Tibial artery (tissue), 4 donors: ENCODE results near the gene LRP1B.

ENCODE experiments used
- DNase-seq, 2 donors: peaks; one replicate each; pipeline ENCODE4 v3.0.0-alpha.2; 2019
- H3K27ac ChIP-seq, 2 donors: fragments of 200-600 bp; sonication (generic) in 1 of 2; 1 replicate in 1 of 2; 2 replicates in 1 of 2; pipeline ENCODE4 v1.5.1; 2018 to 2019; ENCODE audit warnings: mild to moderate bottlenecking in 1 of 2
- H3K27me3 ChIP-seq, 2 donors: fragments of 200-600 bp; sonication (generic) in 1 of 2; one replicate each; pipeline versions ENCODE4 v1.5.1 to v1.6.0; 2016 to 2019
- H3K36me3 ChIP-seq, 3 donors: fragments of 200-600 bp; sonication (generic) in 2 of 3; one replicate each; pipeline ENCODE4 v1.5.1; 2016 to 2019; ENCODE audit warnings: mild to moderate bottlenecking in 2 of 3
- H3K4me1 ChIP-seq, 4 donors: fragments of 200-600 bp; sonication (generic) in 2 of 4; 1 replicate in 3 of 4; 2 replicates in 1 of 4; pipeline ENCODE4 v1.5.1; 2016 to 2019
- H3K4me3 ChIP-seq, 2 donors: fragments of 200-600 bp; sonication (generic) in 1 of 2; 1 replicate in 1 of 2; 2 replicates in 1 of 2; pipeline ENCODE4 v1.5.1; 2018 to 2019; ENCODE audit warnings: mild to moderate bottlenecking in 2 of 2
- H3K9me3 ChIP-seq, 3 donors: fragments of 200-600 bp; sonication (generic) in 1 of 3; one replicate each; pipeline ENCODE4 v1.5.1; 2016 to 2019
- CTCF ChIP-seq, 2 experiments: fragments of 200-600 bp in 1 of 2; fragments of 450-650 bp in 1 of 2; IDR thresholded peaks; one replicate each; pipeline ENCODE4 v1.5.1; 2017 to 2019; ENCODE audit warnings: antibody characterized with exemption in 2 of 2, mild to moderate bottlenecking in 1 of 2, moderate library complexity in 1 of 2
- intact Hi-C: fragments of 100-400 bp; cut with DNase I; formaldehyde crosslinking; loops from one replicate; pipeline ENCODE4 v1.15.0; 2023; ENCODE audit warnings: low total_unique reads

LRP1B gene

DNA sequence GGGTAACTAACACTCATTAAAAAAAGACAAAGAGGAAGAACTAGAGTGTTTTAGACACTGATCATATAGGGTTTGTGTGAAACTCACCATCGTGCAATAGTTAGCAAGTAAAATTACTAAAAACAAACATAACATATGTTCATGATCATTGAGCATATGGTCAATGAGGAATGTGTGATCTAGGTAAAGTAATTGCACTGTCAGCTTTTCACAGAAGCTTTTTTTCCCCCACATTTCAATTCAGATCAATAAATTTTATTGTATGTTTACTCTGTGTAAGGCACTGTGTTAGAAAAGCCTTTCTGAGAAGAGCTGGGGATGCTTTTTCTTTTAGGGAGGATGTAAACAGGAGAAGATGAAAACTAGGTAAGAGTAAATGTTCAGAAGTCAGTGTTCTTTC, 348.2 kb downstream of the LRP1B start:
- Histone ChIP-seq H3K4me3 (no peak overlapping the region), H3K4me1 (no peaks in the 10 kb centered on the region), H3K36me3 (no peaks in the 10 kb centered on the region), H3K27ac (no peak overlapping the region), H3K9me3 (no peaks in the 10 kb centered on the region), H3K27me3 (no peaks in the 10 kb centered on the region)
- intact Hi-C loops, result no loop called here
- TF ChIP-seq CTCF (IDR thresholded peaks at IDR 0.05), result no peak
- DNase-seq, result no peak

DNA sequence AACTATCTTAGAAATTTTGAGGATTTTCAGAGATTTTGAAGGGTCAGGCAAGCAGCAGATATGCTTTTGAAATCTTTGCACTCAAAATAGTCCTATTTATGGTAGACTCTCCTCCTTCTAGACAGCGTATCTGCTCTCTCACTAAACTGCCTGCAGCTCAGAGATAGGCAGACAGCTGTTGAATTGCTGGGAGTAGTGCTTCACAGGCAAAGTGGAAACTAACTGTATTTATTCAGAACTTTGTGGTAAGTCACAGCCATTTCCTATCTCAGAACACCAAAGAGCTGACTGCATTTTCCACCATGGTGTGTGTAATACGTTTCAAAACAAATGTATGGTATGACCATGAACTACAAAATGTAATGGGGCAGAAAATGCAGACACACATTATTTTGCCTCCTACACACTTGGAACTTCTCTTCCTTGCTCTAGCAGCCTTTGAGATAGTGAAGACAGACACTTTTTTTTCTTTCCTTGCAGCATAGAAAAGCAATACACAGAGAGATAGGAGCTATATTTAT, 352.4 kb downstream of the LRP1B start:
- Histone ChIP-seq H3K36me3 (no peaks in the 10 kb centered on the region), H3K9me3 (no peaks in the 10 kb centered on the region), H3K4me3 (no peak overlapping the region), H3K27me3 (no peaks in the 10 kb centered on the region), H3K4me1 (no peaks in the 10 kb centered on the region), H3K27ac (no peak overlapping the region)
- TF ChIP-seq CTCF (IDR thresholded peaks at IDR 0.05), result no peak
- DNase-seq, result no peak
- intact Hi-C loops, result no loop called here

DNA sequence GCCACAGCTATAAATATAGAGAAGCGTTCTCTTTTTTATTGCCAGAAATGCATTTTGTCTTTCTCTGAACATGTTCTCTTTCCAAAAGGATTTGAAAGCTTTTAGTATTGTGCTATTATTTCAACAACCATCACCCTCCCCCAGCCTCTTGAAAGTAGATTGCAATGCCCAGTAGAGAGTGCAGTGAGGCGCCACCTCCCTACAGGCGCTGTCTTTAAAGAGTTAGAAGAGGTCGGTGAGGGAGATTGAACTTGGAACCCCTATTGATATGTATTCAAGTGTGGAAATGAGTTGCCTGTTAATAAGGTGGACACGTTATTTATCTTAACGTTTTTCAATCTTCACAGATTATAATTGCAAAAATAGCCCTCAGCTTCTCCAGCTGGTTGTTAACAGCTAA, 360.3 kb downstream of the LRP1B start:
- Histone ChIP-seq H3K4me3 (no peak overlapping the region), H3K4me1 (no peaks in the 10 kb centered on the region), H3K36me3 (no peaks in the 10 kb centered on the region), H3K27me3 (no peaks in the 10 kb centered on the region), H3K27ac (no peak overlapping the region), H3K9me3 (no peaks in the 10 kb centered on the region)
- intact Hi-C loops, result no loop called here
- TF ChIP-seq CTCF (IDR thresholded peaks at IDR 0.05), result no peak
- DNase-seq, result no peak

GRCh38 chr2:141767691-141768090, 363.1 kb downstream of the LRP1B start:
- H3K36me3 ChIP-seq, result no peaks in the 10 kb centered on the region
- no peak for TF ChIP-seq CTCF (IDR thresholded peaks at IDR 0.05)
- H3K27ac ChIP-seq, result no peak overlapping the region
- intact Hi-C loops, result no loop called here
- no peaks in the 10 kb centered on the region for H3K27me3 ChIP-seq
- DNase-seq, result no peak
- H3K4me3 ChIP-seq, result no peak overlapping the region
- no peaks in the 10 kb centered on the region for H3K9me3 ChIP-seq
- H3K4me1 ChIP-seq, result no peaks in the 10 kb centered on the region

GRCh38 chr2:141767051-141767450, 363.8 kb downstream of the LRP1B start:
- no peak for TF ChIP-seq CTCF (IDR thresholded peaks at IDR 0.05)
- Histone ChIP-seq H3K4me1 (no peaks in the 10 kb centered on the region), H3K36me3 (no peaks in the 10 kb centered on the region), H3K9me3 (no peaks in the 10 kb centered on the region), H3K27ac (no peak overlapping the region), H3K27me3 (no peaks in the 10 kb centered on the region), H3K4me3 (no peak overlapping the region)
- intact Hi-C loops, result no loop called here
- no peak for DNase-seq

GRCh38 chr2:141766225-141766624, 364.6 kb downstream of the LRP1B start:
- H3K9me3 ChIP-seq, result no peaks in the 10 kb centered on the region
- no peaks in the 10 kb centered on the region for H3K27me3 ChIP-seq
- no peak for TF ChIP-seq CTCF (IDR thresholded peaks at IDR 0.05)
- no peak overlapping the region for H3K4me3 ChIP-seq
- no peaks in the 10 kb centered on the region for H3K4me1 ChIP-seq
- H3K36me3 ChIP-seq, result no peaks in the 10 kb centered on the region
- DNase-seq, result no peak
- H3K27ac ChIP-seq, result no peak overlapping the region
- intact Hi-C loops, result no loop called here
